ENCODE data around the gene SYVN1. TPM values are rescaled to one million over a fixed set of nuclear protein-coding genes. Genes with fewer than 3 reads are reported as not detected.

The SYVN1 gene
- total RNA-seq, 2 donors from 2014 or later: 64.3 to 66.0 TPM

- Histone ChIP-seq H3K4me1 (peaks cover 15% of the 10 kb centered on the region), H3K27me3 (no peaks in the 10 kb centered on the region), H3K36me3 (peaks cover 40% of the 10 kb centered on the region), H3K4me3 (peak overlapping the region; percentile 86), H3K9ac (ENCODE audit: low read depth in 2 of 2, low read length in 2 of 2) (peak overlapping the region in 1 of 2 donors; percentile 98), H3K27ac (peak overlapping the region; percentile 94), H3K9me3 (no peaks in the 10 kb centered on the region)
- intact Hi-C loops (cut with DNase I): no loop called here
- no peak for TF ChIP-seq CTCF (IDR thresholded peaks at IDR 0.05)
- DNase-seq: peak; percentile 22
Measured at GRCh38 chr11:65132238-65132987, 1.9 kb downstream of the SYVN1 start.

- TF ChIP-seq CTCF (IDR thresholded peaks at IDR 0.05): no peak
- no peaks in the 10 kb centered on the region for H3K9me3 ChIP-seq
- no peak overlapping the region for H3K27ac ChIP-seq
- H3K4me3 ChIP-seq: no peak overlapping the region
- peaks cover 15% of the 10 kb centered on the region for H3K4me1 ChIP-seq
- H3K9ac ChIP-seq (ENCODE audit: low read depth in 2 of 2, low read length in 2 of 2): peak overlapping the region in 1 of 2 donors; percentile 44
- no peaks in the 10 kb centered on the region for H3K27me3 ChIP-seq
- no peak for DNase-seq
- H3K36me3 ChIP-seq: peaks cover 42% of the 10 kb centered on the region
- intact Hi-C loops (cut with DNase I): no loop called here
Measured at GRCh38 chr11:65131895-65132237, 2.5 kb downstream of the SYVN1 start.

GRCh38 chr11:65131417-65131776 is 2.9 kb downstream of the SYVN1 start:
- Histone ChIP-seq H3K4me1 (peaks cover 15% of the 10 kb centered on the region), H3K27ac (no peak overlapping the region), H3K27me3 (no peaks in the 10 kb centered on the region), H3K9me3 (no peaks in the 10 kb centered on the region), H3K9ac (ENCODE audit: low read depth in 2 of 2, low read length in 2 of 2) (no peak overlapping the region), H3K4me3 (no peak overlapping the region), H3K36me3 (peaks cover 42% of the 10 kb centered on the region)
- TF ChIP-seq CTCF (IDR thresholded peaks at IDR 0.05): no peak
- intact Hi-C loops (cut with DNase I): no loop called here
- DNase-seq: no peak

GRCh38 chr11:65130631-65131416 is 3.5 kb downstream of the SYVN1 start:
- Histone ChIP-seq H3K27me3 (no peaks in the 10 kb centered on the region), H3K9me3 (no peaks in the 10 kb centered on the region), H3K4me3 (no peak overlapping the region), H3K9ac (ENCODE audit: low read depth in 2 of 2, low read length in 2 of 2) (no peak overlapping the region), H3K4me1 (peaks cover 15% of the 10 kb centered on the region), H3K27ac (no peak overlapping the region), H3K36me3 (peaks cover 42% of the 10 kb centered on the region)
- intact Hi-C loops (cut with DNase I): no loop called here
- TF ChIP-seq CTCF (IDR thresholded peaks at IDR 0.05): no peak
- no peak for DNase-seq

- TF ChIP-seq CTCF (IDR thresholded peaks at IDR 0.05): no peak
- Histone ChIP-seq H3K36me3 (peaks cover 52% of the 10 kb centered on the region), H3K4me3 (no peak overlapping the region), H3K27ac (no peak overlapping the region), H3K4me1 (peaks cover 15% of the 10 kb centered on the region), H3K9me3 (no peaks in the 10 kb centered on the region), H3K27me3 (no peaks in the 10 kb centered on the region), H3K9ac (ENCODE audit: low read depth in 2 of 2, low read length in 2 of 2) (no peak overlapping the region)
- no peak for DNase-seq
- intact Hi-C loops (cut with DNase I): no loop called here
Measured at GRCh38 chr11:65129649-65130441, 4.5 kb downstream of the SYVN1 start.
